ENCODE results near the gene RNLS.

DNA sequence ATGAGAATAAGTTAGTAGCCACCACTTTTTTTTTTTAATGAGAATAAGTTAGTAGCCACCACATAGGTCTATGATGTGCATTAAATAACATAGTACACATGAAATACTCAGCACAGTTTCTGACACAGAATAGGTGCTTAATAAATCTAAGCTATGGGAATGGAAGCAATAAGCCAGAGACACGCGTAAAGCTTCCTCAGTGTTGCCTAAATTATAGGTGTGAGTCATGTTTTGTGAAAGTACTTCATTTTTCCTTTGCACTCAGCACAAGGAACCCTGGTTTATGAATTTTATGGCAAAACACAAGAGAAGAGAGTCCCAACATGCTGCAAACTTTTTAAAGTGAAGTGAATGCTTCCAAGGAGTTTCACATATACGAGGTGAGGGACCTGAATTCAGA lies 267.4 kb downstream of the RNLS start:
- no peak for TF ChIP-seq EZH2 (IDR thresholded peaks at IDR 0.05; ENCODE audit: borderline replicate concordance, low read length)
- no peak for TF ChIP-seq CTCF (IDR thresholded peaks at IDR 0.05; ENCODE audit: low read length)

All from OCI-LY1 (cell line).